Ishikawa (cell line): Measurements from ENCODE around the gene ACLY.

Experiments
- CEBPB ChIP-seq: IDR thresholded peaks from 2 replicates; pipeline ENCODE4 v1.6.1; 2012
- CREB1 ChIP-seq: IDR thresholded peaks from 2 replicates; pipeline ENCODE4 v1.6.1; 2012; ENCODE audit warnings: low read depth
- EGR1 ChIP-seq: IDR thresholded peaks from 2 replicates; pipeline ENCODE4 v1.6.1; 2012
- EP300 ChIP-seq: IDR thresholded peaks from 2 replicates; pipeline ENCODE4 v1.6.1; 2012; ENCODE audit warnings: borderline replicate concordance
- FOXM1 ChIP-seq: IDR thresholded peaks from 2 replicates; pipeline ENCODE4 v1.6.1; 2012; ENCODE audit warnings: low read depth, borderline replicate concordance
- NFIC ChIP-seq: IDR thresholded peaks from 2 replicates; pipeline ENCODE4 v1.6.1; 2012
- RAD21 ChIP-seq: IDR thresholded peaks from 2 replicates; pipeline ENCODE4 v1.6.1; 2012; ENCODE audit warnings: low read depth
- TAF1 ChIP-seq: IDR thresholded peaks from 2 replicates; pipeline ENCODE4 v1.6.1; 2012; ENCODE audit warnings: low read depth, mild to moderate bottlenecking
- TCF12 ChIP-seq: IDR thresholded peaks from 2 replicates; pipeline ENCODE4 v1.6.1; 2012; ENCODE audit warnings: low read depth
- TEAD4 ChIP-seq: IDR thresholded peaks from 2 replicates; pipeline ENCODE4 v1.6.1; 2012
- YY1 ChIP-seq: IDR thresholded peaks from 2 replicates; pipeline ENCODE4 v1.6.1; 2012; ENCODE audit warnings: low read depth
- ZBTB7A ChIP-seq: IDR thresholded peaks from 2 replicates; pipeline ENCODE4 v1.6.1; 2012; ENCODE audit warnings: low read depth
- TF ChIP-seq, protein P1 (sequence below): IDR thresholded peaks from 2 replicates; pipeline ENCODE4 v1.6.1; 2012
- TF ChIP-seq, protein P2 (sequence below): IDR thresholded peaks from 2 replicates; pipeline ENCODE4 v1.6.1; 2012; ENCODE audit warnings: low read depth, mild to moderate bottlenecking
- TF ChIP-seq, protein P3 (sequence below): IDR thresholded peaks from 2 replicates; pipeline ENCODE4 v1.6.1; 2012

ACLY gene

DNA sequence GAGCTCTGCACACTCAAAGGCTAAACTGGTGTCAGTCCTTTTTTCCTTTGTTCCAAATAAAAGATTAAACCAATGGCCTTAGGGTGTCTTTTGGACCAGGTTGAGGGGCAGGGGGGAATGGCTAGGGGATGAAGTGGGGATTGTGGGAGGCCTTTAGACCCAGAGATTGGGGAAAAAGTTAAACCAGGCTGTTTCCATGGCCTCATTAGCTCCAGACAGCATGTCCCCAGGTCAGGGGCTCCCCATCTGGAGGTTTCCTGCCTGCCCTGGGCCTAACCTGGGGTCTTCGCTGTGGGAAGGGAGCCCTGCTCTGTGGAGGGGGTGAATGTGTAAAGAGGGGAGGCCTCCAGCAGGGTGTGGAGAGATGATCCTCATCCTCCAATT lies 95.6 kb downstream of the ACLY start:
- TF ChIP-seq TAF1, result no peak

DNA sequence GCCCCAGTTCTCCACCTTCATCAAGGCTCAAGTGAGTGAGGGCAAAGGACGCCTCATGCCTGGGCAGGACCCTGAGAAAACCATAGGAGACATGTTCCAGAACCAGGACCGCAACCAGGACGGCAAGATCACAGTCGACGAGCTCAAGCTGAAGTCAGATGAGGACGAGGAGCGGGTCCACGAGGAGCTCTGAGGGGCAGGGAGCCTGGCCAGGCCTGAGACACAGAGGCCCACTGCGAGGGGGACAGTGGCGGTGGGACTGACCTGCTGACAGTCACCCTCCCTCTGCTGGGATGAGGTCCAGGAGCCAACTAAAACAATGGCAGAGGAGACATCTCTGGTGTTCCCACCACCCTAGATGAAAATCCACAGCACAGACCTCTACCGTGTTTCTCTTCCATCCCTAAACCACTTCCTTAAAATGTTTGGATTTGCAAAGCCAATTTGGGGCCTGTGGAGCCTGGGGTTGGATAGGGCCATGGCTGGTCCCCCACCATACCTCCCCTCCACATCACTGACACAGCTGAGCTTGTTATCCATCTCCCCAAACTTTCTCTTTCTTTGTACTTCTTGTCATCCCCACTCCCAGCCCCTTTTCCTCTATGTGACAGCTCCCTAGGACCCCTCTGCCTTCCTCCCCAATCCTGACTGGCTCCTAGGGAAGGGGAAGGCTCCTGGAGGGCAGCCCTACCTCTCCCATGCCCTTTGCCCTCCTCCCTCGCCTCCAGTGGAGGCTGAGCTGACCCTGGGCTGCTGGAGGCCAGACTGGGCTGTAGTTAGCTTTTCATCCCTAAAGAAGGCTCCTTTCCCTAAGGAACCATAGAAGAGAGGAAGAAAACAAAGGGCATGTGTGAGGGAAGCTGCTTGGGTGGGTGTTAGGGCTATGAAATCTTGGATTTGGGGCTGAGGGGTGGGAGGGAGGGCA lies 96.3 kb downstream of the ACLY start:
- no peak for TF ChIP-seq NFIC
- TF ChIP-seq TAF1, result no peak
- no peak for TF ChIP-seq EP300
- TF ChIP-seq CEBPB, result no peak
- no peak for TF ChIP-seq ZBTB7A
- TF ChIP-seq, protein P1, sequence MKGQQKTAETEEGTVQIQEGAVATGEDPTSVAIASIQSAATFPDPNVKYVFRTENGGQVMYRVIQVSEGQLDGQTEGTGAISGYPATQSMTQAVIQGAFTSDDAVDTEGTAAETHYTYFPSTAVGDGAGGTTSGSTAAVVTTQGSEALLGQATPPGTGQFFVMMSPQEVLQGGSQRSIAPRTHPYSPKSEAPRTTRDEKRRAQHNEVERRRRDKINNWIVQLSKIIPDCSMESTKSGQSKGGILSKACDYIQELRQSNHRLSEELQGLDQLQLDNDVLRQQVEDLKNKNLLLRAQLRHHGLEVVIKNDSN, result no peak
- TF ChIP-seq, protein P2, sequence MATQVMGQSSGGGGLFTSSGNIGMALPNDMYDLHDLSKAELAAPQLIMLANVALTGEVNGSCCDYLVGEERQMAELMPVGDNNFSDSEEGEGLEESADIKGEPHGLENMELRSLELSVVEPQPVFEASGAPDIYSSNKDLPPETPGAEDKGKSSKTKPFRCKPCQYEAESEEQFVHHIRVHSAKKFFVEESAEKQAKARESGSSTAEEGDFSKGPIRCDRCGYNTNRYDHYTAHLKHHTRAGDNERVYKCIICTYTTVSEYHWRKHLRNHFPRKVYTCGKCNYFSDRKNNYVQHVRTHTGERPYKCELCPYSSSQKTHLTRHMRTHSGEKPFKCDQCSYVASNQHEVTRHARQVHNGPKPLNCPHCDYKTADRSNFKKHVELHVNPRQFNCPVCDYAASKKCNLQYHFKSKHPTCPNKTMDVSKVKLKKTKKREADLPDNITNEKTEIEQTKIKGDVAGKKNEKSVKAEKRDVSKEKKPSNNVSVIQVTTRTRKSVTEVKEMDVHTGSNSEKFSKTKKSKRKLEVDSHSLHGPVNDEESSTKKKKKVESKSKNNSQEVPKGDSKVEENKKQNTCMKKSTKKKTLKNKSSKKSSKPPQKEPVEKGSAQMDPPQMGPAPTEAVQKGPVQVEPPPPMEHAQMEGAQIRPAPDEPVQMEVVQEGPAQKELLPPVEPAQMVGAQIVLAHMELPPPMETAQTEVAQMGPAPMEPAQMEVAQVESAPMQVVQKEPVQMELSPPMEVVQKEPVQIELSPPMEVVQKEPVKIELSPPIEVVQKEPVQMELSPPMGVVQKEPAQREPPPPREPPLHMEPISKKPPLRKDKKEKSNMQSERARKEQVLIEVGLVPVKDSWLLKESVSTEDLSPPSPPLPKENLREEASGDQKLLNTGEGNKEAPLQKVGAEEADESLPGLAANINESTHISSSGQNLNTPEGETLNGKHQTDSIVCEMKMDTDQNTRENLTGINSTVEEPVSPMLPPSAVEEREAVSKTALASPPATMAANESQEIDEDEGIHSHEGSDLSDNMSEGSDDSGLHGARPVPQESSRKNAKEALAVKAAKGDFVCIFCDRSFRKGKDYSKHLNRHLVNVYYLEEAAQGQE, result no peak
- TF ChIP-seq, protein P3, sequence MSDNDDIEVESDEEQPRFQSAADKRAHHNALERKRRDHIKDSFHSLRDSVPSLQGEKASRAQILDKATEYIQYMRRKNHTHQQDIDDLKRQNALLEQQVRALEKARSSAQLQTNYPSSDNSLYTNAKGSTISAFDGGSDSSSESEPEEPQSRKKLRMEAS, result no peak
- no peak for TF ChIP-seq RAD21
- no peak for TF ChIP-seq CREB1
- no peak for TF ChIP-seq EGR1
- TF ChIP-seq TEAD4, result no peak
- no peak for TF ChIP-seq TCF12
- no peak for TF ChIP-seq FOXM1
- no peak for TF ChIP-seq YY1

DNA sequence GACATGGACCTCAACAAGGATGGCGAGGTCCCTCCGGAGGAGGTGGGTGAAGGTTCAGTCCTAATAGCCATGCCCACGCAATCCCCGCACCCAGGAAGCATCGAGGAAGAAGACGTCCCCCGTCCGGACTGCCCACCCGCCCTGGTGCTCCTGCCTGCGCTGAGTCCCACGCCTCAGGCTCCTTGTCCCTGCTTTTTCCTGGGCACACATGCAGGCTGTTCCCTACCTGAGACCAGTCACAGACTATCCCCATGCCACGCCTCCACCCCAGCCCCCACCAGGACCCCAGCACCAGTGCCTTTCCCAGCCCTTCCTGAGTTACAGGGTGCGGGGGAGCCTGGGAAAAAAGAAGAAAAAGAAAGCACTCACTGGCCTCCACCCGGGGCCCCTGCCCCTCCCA lies 97.0 kb downstream of the ACLY start:
- TF ChIP-seq RAD21 (no peak), NFIC (no peak), TAF1 (no peak), FOXM1 (no peak), EP300 (no peak), YY1 (no peak), CEBPB (no peak), TCF12 (no peak), CREB1 (no peak), ZBTB7A (no peak), TEAD4 (no peak)
- TF ChIP-seq, protein P3, result no peak
- TF ChIP-seq, protein P1, result no peak
- TF ChIP-seq, protein P2, result no peak

DNA sequence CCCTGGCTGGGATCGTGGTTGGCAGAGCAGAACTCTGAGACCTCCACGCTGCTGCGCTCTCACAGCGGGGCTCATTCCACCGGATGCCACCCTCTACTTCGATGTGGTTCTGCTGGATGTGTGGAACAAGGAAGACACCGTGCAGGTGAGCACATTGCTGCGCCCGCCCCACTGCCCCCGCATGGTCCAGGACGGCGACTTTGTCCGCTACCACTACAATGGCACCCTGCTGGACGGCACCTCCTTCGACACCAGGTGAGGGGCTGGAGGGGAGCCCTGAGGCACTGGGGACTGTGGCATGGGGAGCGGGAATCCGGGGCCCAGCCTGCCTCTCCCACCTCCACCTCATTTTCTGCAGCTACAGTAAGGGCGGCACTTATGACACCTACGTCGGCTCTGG lies 100.7 kb downstream of the ACLY start:
- TF ChIP-seq FOXM1 (no peak), EP300 (no peak), CREB1 (no peak), YY1 (no peak), TAF1 (no peak), CEBPB (no peak), EGR1 (no peak), TCF12 (no peak), TEAD4 (no peak), NFIC (no peak), ZBTB7A (no peak), RAD21 (no peak)
- TF ChIP-seq, protein P2, result no peak
- TF ChIP-seq, protein P3, result no peak
- TF ChIP-seq, protein P1, result no peak
